HG02763 (cell line): ENCODE measurements around the gene NEK5.

Source experiments
- ATAC-seq: cut with Tn5 transposase; IDR thresholded peaks from one replicate; pipeline ENCODE4 v1.9.1; 2021; ENCODE audit warnings: mild to moderate bottlenecking, moderate library complexity; ENCODE audit not compliant: unreplicated experiment

Gene NEK5

DNA sequence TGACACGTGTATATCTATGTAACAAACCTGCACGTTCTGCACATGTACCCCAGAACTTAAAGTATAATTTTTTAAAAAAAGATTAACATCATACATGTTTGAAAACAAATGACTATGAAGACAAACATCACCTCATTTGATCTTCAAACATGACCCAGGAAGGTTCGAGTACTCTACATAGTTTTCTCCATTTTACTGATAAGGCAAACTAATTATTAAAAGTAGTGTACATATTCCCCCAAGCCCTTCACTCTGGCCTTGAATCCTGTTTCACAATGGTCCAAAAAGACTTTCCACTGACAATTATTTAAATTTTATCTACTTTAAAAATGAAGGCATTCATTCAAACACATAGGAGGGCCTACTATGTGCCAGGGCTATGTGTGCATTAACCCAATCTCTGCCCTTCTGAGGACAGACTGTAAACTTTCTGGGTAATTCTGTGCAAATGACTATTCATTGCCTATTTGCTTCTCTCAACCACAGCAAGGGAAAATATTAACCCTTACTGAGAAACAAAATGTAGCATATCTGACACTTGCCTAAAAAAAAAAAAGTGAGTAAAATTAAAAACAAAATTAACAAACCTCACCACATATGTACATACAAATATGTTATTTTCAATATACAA lies 139.8 kb downstream of the NEK5 start:
- no peak for ATAC-seq
